SK-N-SH (cell line): ENCODE data around the gene MAN2A1. TPM values are rescaled to one million over a fixed set of nuclear protein-coding genes. Genes with fewer than 3 reads are reported as not detected.

Experiments used
- CTCF ChIA-PET: fragments of 300-600, 350-600 bp; formaldehyde crosslinking; extraction: SDS; loops from one replicate; lab custom pipeline; 2021; lab: Yijun Ruan, JAX
- POLR2A ChIA-PET: fragments of 350-600 bp; sonication (Branson Sonifier 250); formaldehyde crosslinking; extraction: SDS; loops from one replicate; lab custom pipeline; 2020; ENCODE audit warnings: antibody characterized with exemption, inconsistent platforms; lab: Yijun Ruan, JAX
- DNase-seq: peaks from one replicate; pipeline ENCODE4 v3.0.0; 2012
- H2AFZ ChIP-seq: fragments of 200-600 bp; sonication (generic); 2 replicates; pipeline ENCODE4 v1.8.1; 2016; ENCODE audit warnings: antibody characterized with exemption, mild to moderate bottlenecking, low read depth
- H3F3A ChIP-seq: fragments of 200-600 bp; sonication (generic); replicated peaks from 2 replicates; pipeline ENCODE3; 2016; ENCODE audit warnings: antibody characterized with exemption, mild to moderate bottlenecking; ENCODE audit not compliant: insufficient read depth
- H3K27ac ChIP-seq, 2 experiments: fragments of 200-500 bp in 1 of 2; fragments of 200-600 bp in 1 of 2; sonication (Bioruptor generic) in 1 of 2; sonication (generic), shearing (Covaris generic) in 1 of 2; 2 replicates each; pipeline versions ENCODE4 v1.5.1 to v1.6.1; 2014 to 2016; ENCODE audit warnings: low read depth in 2 of 2, inconsistent platforms in 1 of 2, low read length in 1 of 2, mild to moderate bottlenecking in 1 of 2, mixed read lengths in 1 of 2
- H3K27me3 ChIP-seq: fragments of 200-600 bp; sonication (generic), shearing (Covaris generic); 2 replicates; pipeline ENCODE4 v1.6.1; 2016; ENCODE audit warnings: mixed run types; ENCODE audit not compliant: insufficient read depth
- H3K36me3 ChIP-seq, 2 experiments: fragments of 200-500 bp in 1 of 2; fragments of 200-600 bp in 1 of 2; sonication (Bioruptor generic) in 1 of 2; sonication (generic) in 1 of 2; replicated peaks in 1 of 2; 2 replicates each; pipeline versions ENCODE3 to v1.5.1; 2014 to 2016; ENCODE audit warnings: low read length in 1 of 2, mild to moderate bottlenecking in 1 of 2; ENCODE audit not compliant: insufficient read depth in 2 of 2, control insufficient read depth in 1 of 2
- H3K4me1 ChIP-seq, 2 experiments: fragments of 200-500 bp in 1 of 2; fragments of 200-600 bp in 1 of 2; sonication (Bioruptor generic) in 1 of 2; sonication (generic), shearing (Covaris generic) in 1 of 2; 2 replicates each; pipeline versions ENCODE4 v1.5.1 to v1.6.1; 2014 to 2016; ENCODE audit warnings: low read depth in 1 of 2, low read length in 1 of 2, mixed run types in 1 of 2; ENCODE audit not compliant: insufficient read depth in 2 of 2, control insufficient read depth in 1 of 2
- H3K4me2 ChIP-seq: fragments of 200-600 bp; sonication (generic), shearing (Covaris generic); 2 replicates; pipeline ENCODE4 v1.6.1; 2017; ENCODE audit warnings: mixed run types
- H3K4me3 ChIP-seq, 2 experiments: fragments of 200-500 bp in 1 of 2; fragments of 200-600 bp in 1 of 2; sonication (Bioruptor generic) in 1 of 2; sonication (generic), shearing (Covaris generic) in 1 of 2; 2 replicates each; pipeline versions ENCODE4 v1.5.1 to v1.8.1; 2014 to 2016; ENCODE audit warnings: low read depth in 2 of 2, inconsistent platforms in 1 of 2, low read length in 1 of 2, mild to moderate bottlenecking in 1 of 2, mixed read lengths in 1 of 2, moderate library complexity in 1 of 2
- H3K79me2 ChIP-seq: fragments of 200-600 bp; sonication (generic); 2 replicates; pipeline ENCODE4 v1.8.1; 2017; ENCODE audit warnings: mild to moderate bottlenecking; ENCODE audit not compliant: insufficient read depth
- H3K9ac ChIP-seq: fragments of 200-600 bp; sonication (generic); 2 replicates; pipeline ENCODE4 v1.6.1; 2017; ENCODE audit warnings: mixed run types
- H3K9me2 ChIP-seq: fragments of 200-600 bp; sonication (generic); 2 replicates; pipeline ENCODE4 v1.6.1; 2017; ENCODE audit warnings: mixed run types
- H3K9me3 ChIP-seq: fragments of 200-600 bp; sonication (generic); 2 replicates; pipeline ENCODE4 v1.6.1; 2017; ENCODE audit warnings: mixed run types, mild to moderate bottlenecking, moderate library complexity
- H4K20me1 ChIP-seq: fragments of 200-600 bp; sonication (generic); 2 replicates; pipeline ENCODE4 v1.6.1; 2017; ENCODE audit warnings: mild to moderate bottlenecking, mixed run types; ENCODE audit not compliant: insufficient read depth
- ELF1 ChIP-seq: IDR thresholded peaks from 2 replicates; pipeline ENCODE4 v1.4.0; 2012
- FOXJ3 ChIP-seq: sonication (generic); formaldehyde crosslinking; IDR thresholded peaks from 2 replicates; pipeline ENCODE4 v1.5.1; 2020; ENCODE audit warnings: mild to moderate bottlenecking, missing genetic modification reagents
- GABPA ChIP-seq: IDR thresholded peaks from 2 replicates; pipeline ENCODE4 v1.4.0; 2012; ENCODE audit warnings: low read depth, mild to moderate bottlenecking
- GATA2 ChIP-seq: sonication (generic); formaldehyde crosslinking; IDR thresholded peaks from 2 replicates; pipeline ENCODE4 v1.5.0; 2020; ENCODE audit warnings: mild to moderate bottlenecking, missing genetic modification reagents
- MAX ChIP-seq: IDR thresholded peaks from 2 replicates; pipeline ENCODE4 v1.4.0; 2012; ENCODE audit warnings: low read depth
- MXI1 ChIP-seq: IDR thresholded peaks from 2 replicates; pipeline ENCODE4 v1.6.1; 2012; ENCODE audit warnings: mild to moderate bottlenecking, low read depth, low read length, improper control_type of control experiment
- NFIC ChIP-seq: IDR thresholded peaks from 2 replicates; pipeline ENCODE4 v1.4.0; 2012; ENCODE audit warnings: borderline replicate concordance
- NRF1 ChIP-seq: IDR thresholded peaks from 2 replicates; pipeline ENCODE4 v1.6.1; 2012; ENCODE audit warnings: low read depth, mild to moderate bottlenecking, low read length
- RCOR1 ChIP-seq: fragments of 150-350 bp; IDR thresholded peaks from 2 replicates; pipeline ENCODE4 v1.6.1; 2017; ENCODE audit warnings: antibody characterized with exemption, low read length
- SIN3A ChIP-seq: IDR thresholded peaks from 2 replicates; pipeline ENCODE4 v1.6.1; 2012; ENCODE audit warnings: low read depth, mild to moderate bottlenecking, low read length, moderate library complexity, borderline replicate concordance
- TCF12 ChIP-seq: IDR thresholded peaks from 2 replicates; pipeline ENCODE4 v1.4.0; 2012
- TEAD4 ChIP-seq: IDR thresholded peaks from 2 replicates; pipeline ENCODE4 v1.4.0; 2012; ENCODE audit warnings: mild to moderate bottlenecking, borderline replicate concordance; ENCODE audit not compliant: insufficient read depth
- WGBS: methylation state at CpG from one replicate; pipeline ENCODE4 v1.1.6; 2017; ENCODE audit warnings: low lambda C conversion rate; 5-methylcytosine and 5-hydroxymethylcytosine counted together
- polyA plus RNA-seq, 3 experiments: library from polyadenylated mRNA; depleted of rRNA; stranded (reverse); fragments of >200 nt; gene quantifications; 2 replicates each; pipeline ENCODE4 v1.2.3, GENCODE V29; 2012
- TF ChIP-seq, protein P1 (sequence below): fragments of 200-600 bp; sonication (generic); IDR thresholded peaks from 2 replicates; pipeline ENCODE4 v1.6.1; 2017; ENCODE audit warnings: antibody characterized with exemption, mild to moderate bottlenecking, moderate library complexity
- TF ChIP-seq, protein P2 (sequence below): IDR thresholded peaks from 2 replicates; pipeline ENCODE4; 2012

Gene MAN2A1
- polyA plus RNA-seq, 1 of the 3 experiments (the other 2 are of a cell fraction): 19.7 TPM

GRCh38 chr5:109836280-109836679 lies 146.6 kb downstream of the MAN2A1 start:
- H2AFZ ChIP-seq: no peak overlapping the region
- CTCF ChIA-PET: interaction anchor here (1.5 kb wide), 1 partner anchor 9 kb away, joined by 3 read pairs; no protein-coding TSS in a partner anchor

GRCh38 chr5:109837231-109837861 lies 147.6 kb downstream of the MAN2A1 start:
- Histone ChIP-seq H3K79me2 (no peaks in the 10 kb centered on the region), H3K27me3 (no peaks in the 10 kb centered on the region), H3K9me3 (no peaks in the 10 kb centered on the region), H3K27ac (no peak overlapping the region), H3K36me3 (peaks cover 18 to 25% of the 10 kb centered on the region in 2 experiments), H2AFZ (no peak overlapping the region), H3K9ac (no peak overlapping the region), H3K4me2 (no peak overlapping the region), H3K4me1 (no peaks in the 10 kb centered on the region), H3K9me2 (no peaks in the 10 kb centered on the region), H3K4me3 (no peak overlapping the region), H4K20me1 (no peaks in the 10 kb centered on the region), H3F3A (no peaks in the 10 kb centered on the region)
- DNase-seq: no peak
- 94% methylated on average over 6 of the region's 6 CpGs for WGBS
- ChIA-PET CTCF (interaction anchor here (0.6 to 1.5 kb wide), 2 partner anchors 10 to 469 kb away, joined by 3 read pairs; no protein-coding TSS in a partner anchor), POLR2A (no interaction called here)
- TF ChIP-seq, protein P1, sequence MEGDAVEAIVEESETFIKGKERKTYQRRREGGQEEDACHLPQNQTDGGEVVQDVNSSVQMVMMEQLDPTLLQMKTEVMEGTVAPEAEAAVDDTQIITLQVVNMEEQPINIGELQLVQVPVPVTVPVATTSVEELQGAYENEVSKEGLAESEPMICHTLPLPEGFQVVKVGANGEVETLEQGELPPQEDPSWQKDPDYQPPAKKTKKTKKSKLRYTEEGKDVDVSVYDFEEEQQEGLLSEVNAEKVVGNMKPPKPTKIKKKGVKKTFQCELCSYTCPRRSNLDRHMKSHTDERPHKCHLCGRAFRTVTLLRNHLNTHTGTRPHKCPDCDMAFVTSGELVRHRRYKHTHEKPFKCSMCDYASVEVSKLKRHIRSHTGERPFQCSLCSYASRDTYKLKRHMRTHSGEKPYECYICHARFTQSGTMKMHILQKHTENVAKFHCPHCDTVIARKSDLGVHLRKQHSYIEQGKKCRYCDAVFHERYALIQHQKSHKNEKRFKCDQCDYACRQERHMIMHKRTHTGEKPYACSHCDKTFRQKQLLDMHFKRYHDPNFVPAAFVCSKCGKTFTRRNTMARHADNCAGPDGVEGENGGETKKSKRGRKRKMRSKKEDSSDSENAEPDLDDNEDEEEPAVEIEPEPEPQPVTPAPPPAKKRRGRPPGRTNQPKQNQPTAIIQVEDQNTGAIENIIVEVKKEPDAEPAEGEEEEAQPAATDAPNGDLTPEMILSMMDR: no peak
- TF ChIP-seq SIN3A: no peak

More at GRCh38 chr5:109836280-109836679, 146.6 kb downstream of the MAN2A1 start:
- Histone ChIP-seq H3K79me2 (no peaks in the 10 kb centered on the region), H3F3A (no peaks in the 10 kb centered on the region), H3K27ac (no peak overlapping the region), H3K27me3 (no peaks in the 10 kb centered on the region), H3K4me1 (no peaks in the 10 kb centered on the region), H3K9ac (no peak overlapping the region), H3K9me2 (no peaks in the 10 kb centered on the region), H4K20me1 (no peaks in the 10 kb centered on the region), H3K9me3 (no peaks in the 10 kb centered on the region), H3K36me3 (peaks cover 14 to 18% of the 10 kb centered on the region in 2 experiments), H3K4me3 (no peak overlapping the region), H3K4me2 (no peak overlapping the region)
- DNase-seq: no peak
- POLR2A ChIA-PET: no interaction called here
- WGBS: 90% methylated on average over 8 of the region's 8 CpGs
- TF ChIP-seq TCF12 (no peak), RCOR1 (no peak), NFIC (no peak), NRF1 (no peak), ELF1 (no peak), FOXJ3 (no peak), MAX (no peak), SIN3A (no peak), MXI1 (no peak), GATA2 (CRISPR knock-in tag) (no peak), GABPA (no peak), TEAD4 (no peak)
- TF ChIP-seq, protein P1: no peak
- TF ChIP-seq, protein P2, sequence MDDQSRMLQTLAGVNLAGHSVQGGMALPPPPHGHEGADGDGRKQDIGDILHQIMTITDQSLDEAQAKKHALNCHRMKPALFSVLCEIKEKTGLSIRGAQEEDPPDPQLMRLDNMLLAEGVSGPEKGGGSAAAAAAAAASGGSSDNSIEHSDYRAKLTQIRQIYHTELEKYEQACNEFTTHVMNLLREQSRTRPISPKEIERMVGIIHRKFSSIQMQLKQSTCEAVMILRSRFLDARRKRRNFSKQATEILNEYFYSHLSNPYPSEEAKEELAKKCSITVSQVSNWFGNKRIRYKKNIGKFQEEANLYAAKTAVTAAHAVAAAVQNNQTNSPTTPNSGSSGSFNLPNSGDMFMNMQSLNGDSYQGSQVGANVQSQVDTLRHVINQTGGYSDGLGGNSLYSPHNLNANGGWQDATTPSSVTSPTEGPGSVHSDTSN: no peak
